Stimulated activated CD8-positive, alpha-beta memory T cell treated with anti-CD3 and anti-CD28 coated beads, Interleukin-7, amount 100 ng/mL, for 4 hours (primary cell): Measurements from ENCODE around the gene SRRM3.
"Not testable (repeated sequence)": the region's sequence is repeated elsewhere in the genome, so short reads cannot be mapped to it uniquely, and the experiment has no call there.

Experiments
- DNase-seq, 2 donors: peaks; one replicate each; pipeline ENCODE4 v3.0.0-alpha.2; 2020; ENCODE audit warnings: low read depth in 2 of 2

The SRRM3 gene

DNA sequence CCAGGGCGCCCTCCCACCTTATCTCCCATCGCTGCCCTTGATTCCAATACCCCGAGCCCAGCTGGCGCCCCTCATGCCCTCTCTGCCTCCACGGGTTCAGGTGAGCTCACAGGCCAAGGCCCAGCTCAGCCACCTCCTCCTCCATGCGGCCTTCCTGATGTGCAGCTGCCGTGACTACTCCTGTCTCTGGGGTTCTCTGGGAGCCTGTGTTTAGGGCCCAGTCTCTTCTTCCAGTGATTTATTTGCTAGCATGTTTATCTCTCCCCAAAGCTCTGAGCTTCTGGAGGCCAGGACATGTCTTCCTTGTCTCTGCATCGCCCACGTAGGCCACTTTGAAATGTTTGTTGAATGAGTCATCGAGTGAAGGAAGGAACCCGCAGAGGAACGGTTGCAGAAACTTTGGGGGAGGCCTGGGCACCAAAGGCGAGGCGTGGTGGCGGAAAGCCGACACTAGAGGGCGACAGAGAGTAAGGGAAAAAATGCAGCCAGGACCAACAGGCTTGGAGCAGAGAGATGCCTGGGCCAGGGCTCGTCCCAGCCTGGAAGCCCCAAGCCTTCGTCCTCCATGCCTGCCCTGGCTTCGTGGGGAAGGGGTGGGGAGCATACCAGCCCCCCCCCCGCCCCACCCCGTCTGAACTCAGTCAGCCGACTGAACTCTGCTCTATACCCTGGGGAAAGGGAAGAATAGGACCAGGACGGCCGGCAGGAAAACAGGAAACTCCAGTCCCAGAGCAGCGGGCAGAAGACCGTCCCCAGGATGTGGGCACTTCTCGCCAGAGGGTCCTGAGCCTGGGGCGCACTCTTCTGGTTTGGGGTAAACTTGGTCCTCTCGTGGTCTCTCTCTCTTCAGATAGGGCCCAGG, 89.9 kb downstream of the SRRM3 start:
- DNase-seq: peak; percentile 73 to 85

DNA sequence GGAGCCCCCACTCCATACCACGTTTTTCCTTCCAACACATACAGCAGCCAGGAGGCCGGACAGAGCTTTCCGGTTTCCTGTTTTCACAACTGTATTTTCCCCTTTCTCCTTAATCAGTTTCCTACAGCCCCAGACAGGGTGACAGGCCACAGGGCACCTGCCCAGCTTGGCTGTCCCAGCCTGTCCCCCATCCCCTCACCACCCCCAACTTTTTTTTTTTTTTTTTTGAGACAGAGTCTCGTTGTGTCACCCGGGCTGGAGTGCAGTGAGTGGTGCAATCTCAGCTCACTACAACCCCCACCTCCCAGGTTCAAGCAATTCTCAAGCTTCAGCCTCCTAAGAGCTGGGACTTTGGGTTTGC, 90.5 kb downstream of the SRRM3 start:
- DNase-seq: no peak

DNA sequence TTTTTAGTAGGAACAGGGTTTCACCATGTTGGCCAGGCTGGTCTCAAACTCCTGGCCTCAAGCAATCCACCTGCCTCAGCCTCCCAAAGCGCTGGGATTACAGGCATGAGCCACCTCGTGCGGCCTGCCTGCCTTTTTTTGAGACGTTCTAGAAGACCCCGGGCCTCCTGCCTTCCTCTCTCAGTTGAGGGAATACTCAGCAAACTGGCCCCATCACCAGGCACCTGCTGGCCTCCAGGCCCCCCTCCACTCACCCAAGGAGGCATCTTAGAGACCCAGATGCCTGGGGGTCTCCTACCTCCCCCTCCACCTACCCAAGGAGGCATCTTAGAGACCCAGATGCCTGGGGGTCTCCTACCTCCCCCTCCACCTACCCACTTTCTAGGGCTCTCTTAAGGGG, 91.2 kb downstream of the SRRM3 start:
- not testable (repeated sequence) for DNase-seq

- no peak for DNase-seq
These were observed 91.8 kb downstream of the SRRM3 start for GRCh38 chr7:76293407-76293901.

DNA sequence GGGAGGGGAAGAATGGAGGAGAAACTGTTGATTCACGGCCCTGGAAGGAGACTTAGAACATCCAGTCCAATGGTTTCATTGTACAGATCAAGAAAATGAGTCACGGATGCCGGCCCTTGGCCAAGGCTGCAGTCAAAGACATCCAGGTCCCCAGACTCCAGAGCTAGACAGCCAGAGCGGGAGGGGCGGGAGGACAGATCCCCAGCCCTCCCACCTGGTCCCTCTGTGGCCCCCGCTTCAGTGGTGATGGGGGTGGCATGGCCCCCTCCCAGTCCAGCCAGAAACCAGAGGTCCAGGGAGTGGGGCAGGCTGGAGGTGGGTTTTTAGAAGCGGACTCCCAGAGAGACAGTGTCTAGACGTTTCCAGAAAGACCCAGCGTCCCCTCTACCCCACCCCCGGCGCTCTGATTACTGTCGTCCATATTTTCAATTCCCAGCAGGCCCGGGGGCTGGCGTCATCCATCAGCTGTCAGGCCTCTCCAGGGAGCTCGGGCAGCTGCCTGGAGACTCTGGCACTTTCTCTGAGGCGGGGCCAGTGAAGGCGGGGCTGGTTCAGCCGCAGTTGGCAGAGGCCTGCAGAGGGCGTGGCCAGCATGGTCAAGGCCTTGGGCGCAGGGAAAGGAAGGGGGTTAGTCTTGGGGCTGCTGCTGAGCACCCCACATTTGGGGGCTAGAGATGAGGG, 92.8 kb downstream of the SRRM3 start:
- DNase-seq: no peak

DNA sequence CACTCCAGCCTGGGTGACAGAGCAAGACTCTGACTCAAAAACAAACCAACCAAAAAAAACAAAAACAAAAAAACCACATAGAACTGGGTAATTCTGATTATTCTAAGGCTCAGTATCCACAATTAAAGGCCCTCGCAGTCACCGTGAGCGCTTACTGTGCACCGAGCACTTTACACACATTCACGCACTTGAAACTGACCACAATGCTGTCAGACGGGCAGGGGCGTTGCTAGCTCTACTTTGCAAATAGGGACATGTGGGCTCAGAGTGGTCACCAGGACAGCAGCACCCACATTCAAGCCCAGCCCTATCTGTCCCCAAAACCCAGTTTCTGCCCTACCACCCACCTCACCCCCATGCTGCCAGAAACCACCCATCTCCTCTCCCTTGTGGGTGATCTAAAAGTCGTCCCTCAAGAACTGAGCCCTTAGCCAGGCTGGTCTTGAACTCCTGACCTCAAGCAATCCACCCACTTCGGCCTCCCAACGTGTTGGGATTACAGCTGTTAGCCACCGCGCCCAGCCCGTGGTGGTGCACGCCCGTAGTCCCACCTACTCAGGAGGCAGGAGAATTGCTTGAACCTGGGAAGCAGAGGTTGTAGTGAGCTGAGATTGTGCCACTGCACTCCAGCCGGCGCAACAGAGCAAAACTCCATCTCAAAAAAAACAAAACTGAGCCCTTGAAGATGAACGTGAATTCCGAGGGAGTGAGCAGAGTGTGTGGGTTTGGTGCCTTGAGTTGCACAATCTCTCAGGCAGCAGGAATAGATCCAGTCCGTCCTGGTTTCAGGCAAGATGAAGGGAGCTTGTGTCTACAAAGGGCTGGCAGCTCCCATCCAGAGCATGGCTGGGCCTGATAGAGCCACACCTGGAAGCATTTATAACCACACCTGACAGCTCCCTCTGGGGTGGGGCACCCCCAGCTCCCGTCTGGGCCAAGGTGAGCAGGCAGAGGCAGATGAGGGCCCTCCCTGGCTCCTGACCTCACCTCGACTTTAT, 95.3 kb downstream of the SRRM3 start:
- no peak for DNase-seq

DNA sequence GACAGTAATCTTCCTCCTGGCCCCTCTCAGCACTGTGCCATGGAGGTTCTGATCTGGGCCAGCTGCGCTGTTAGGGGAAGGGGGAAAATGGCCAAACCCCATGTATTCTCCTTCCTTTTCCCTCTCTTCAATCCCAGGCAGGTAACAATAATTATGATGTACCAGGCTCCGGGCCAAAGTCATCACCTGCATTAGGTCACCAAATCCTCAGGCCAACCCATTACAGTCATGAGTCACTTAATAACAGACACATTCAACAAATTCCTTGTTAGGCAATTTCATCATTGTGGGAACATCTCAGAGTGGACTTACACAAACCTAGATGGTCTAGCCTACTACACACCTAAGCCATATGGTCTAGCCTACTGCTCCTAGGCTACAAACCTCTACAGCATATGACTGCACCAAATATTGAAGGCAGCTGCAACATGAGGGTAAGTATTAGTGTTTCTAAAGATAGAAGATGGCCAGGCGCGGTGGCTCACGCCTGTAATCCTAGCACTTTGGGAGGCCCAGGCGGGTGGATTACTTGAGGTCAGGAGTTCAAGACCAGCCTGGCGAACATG, 98.6 kb downstream of the SRRM3 start:
- no peak for DNase-seq

GRCh38 chr7:76301000-76301399, 99.3 kb downstream of the SRRM3 start:
- DNase-seq: no peak

- peak; percentile 54 to 61 for DNase-seq
These were observed 100.9 kb downstream of the SRRM3 start, which contains the start of gene HSPB1 for GRCh38 chr7:76302347-76303201. TSS of gene HSPB1 (plus strand) at chr7:76302673. CDS start at chr7:76302713, 40 bp downstream.

GRCh38 chr7:76303202-76304147, 101.8 kb downstream of the SRRM3 start:
- DNase-seq: peak; percentile 61 to 72

- DNase-seq: no peak
These were observed 103.2 kb downstream of the SRRM3 start for GRCh38 chr7:76304888-76305375.

DNA sequence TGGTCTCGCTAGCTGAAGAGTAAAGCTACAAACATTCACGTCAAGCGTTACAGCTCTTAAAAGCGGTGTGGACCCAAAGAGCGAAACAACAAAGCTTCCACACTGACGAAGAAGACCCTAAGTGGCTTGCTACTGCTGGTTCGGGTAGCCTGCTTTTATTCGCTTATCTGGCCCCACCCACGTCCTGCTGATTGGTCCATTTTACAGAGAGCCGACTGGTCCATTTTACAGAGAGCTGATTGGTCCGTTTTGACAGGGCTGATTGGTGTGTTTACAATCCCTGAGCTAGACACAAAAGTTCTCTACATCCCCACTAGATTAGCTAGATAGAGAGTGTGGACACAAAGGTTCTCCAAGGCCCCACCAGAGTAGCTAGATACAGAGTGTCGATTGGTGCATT, 107.2 kb downstream of the SRRM3 start:
- not testable (repeated sequence) for DNase-seq

DNA sequence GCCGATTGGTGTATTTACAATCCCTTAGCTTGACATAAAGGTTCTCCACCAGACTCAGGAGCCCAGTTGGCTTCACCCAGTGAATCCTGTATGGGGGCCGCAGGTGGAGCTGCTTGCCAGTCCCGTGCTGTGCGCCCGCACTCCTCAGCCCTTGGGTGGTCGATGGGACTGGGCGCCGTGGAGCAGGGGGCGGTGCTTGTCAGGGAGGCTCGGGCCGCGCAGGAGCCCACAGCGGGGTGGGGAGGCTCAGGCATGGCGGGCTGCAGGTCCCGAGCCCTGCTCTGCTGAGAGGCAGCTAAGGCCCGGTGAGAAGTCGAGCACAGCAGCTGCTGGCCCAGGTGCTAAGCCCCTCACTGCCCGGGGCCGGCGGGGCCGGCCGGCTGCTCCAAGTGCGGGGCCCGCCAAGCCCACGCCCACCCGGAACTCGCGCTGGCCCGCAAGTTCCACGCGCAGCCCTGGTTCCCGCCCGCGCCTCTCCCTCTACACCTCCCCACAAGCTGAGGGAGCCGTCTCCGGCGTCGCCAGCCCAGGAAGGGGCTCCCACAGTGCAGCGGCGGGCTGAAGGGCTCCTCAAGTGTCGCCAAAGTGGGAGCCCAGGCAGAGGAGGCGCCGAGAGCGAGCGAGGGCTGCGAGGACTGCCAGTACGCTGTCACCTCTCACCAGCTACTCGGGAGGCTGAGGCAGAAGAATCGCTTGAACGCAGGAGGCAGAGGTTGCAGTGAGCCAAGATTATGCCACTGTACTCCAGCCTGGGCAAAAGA, 107.8 kb downstream of the SRRM3 start:
- DNase-seq: not testable (repeated sequence)

DNA sequence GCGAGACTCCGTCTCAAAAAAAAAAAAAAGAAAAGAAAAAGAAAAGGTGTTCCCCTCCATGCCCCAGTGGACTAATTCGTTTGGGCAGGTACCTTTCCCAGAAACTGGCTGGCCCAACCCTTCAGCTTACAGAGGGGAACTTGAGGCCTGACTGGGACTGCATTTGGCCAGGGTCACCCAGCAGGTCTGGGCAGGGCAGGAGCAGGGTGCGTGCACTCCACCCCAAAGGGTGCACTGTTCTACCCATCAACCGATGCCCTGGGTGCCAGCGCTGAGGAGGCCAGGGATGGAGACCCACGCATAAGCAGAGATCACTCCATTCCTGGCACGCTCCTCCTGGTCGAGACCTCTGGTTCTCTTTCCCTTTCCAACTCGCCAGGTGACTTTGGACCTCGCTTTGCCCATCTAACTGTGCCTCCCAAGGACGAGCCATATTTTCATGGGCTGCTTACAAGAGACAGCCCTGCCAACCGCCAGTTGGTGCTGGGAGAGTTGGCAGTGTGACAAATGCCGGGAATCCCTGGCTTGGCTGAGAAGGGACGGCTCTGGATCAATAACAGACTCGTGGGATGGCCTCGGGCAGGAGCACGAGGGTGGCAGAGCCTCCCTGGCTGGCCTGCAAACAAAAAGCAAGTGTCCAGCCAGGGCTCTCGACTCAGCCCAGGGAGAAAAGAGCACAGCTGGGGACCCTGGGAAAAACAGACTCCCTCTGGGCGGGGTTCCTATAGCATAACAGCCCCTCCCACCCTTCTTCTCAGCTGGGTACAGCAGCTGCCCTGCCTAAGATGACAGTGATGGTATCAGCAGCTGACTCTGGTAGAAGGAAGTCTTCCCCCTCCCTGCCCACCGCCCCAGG, 108.6 kb downstream of the SRRM3 start:
- no peak for DNase-seq

GRCh38 chr7:76311838-76312237, 110.1 kb downstream of the SRRM3 start:
- DNase-seq: not testable (repeated sequence)

- peak; percentile 90 to 91 for DNase-seq
These were observed 112.5 kb downstream of the SRRM3 start for GRCh38 chr7:76314042-76314721.

- DNase-seq: not testable (repeated sequence)
These were observed 113.0 kb downstream of the SRRM3 start for GRCh38 chr7:76314740-76315139.
